Measurements from ENCODE around the gene NTN1.

Gene NTN1

GRCh38 chr17:9226130-9226793 is 205.0 kb downstream of the NTN1 start:
- TF ChIP-seq CTCF (IDR thresholded peaks at IDR 0.05; ENCODE audit: insufficient read depth, low read length, poor library complexity, severe bottlenecking) = no peak
- no peak for TF ChIP-seq EZH2phosphoT487 (conservative IDR thresholded peaks at IDR 0.05; ENCODE audit: low read length)
- H3K27ac ChIP-seq (ENCODE audit: low read depth, low read length) = no peak overlapping the region
- no peaks in the 10 kb centered on the region for H3F3A ChIP-seq (ENCODE audit: insufficient read depth)
- no peaks in the 10 kb centered on the region for H3K9me2 ChIP-seq (replicated peaks; ENCODE audit: insufficient read depth, low read length)
- no peak overlapping the region for H2AFZ ChIP-seq (ENCODE audit: low read depth, low read length, severe bottlenecking)
- H3K36me3 ChIP-seq (ENCODE audit: low read length) = no peaks in the 10 kb centered on the region
- no peaks in the 10 kb centered on the region for H3K27me3 ChIP-seq (ENCODE audit: low read length)
- H3K9me3 ChIP-seq (ENCODE audit: insufficient read depth, low read length) = no peaks in the 10 kb centered on the region
- H3K79me2 ChIP-seq (ENCODE audit: insufficient read depth, low read length) = no peaks in the 10 kb centered on the region
- no peak overlapping the region for H3K4me3 ChIP-seq (ENCODE audit: insufficient read depth, low read length, poor library complexity, severe bottlenecking)
- no peak overlapping the region for H3K4me2 ChIP-seq (ENCODE audit: low read depth, low read length, poor library complexity, severe bottlenecking)
- H4K20me1 ChIP-seq (ENCODE audit: low read depth, low read length) = no peaks in the 10 kb centered on the region
- no peak overlapping the region for H3K9ac ChIP-seq (ENCODE audit: low read length)

- no peak overlapping the region for H3K9ac ChIP-seq (ENCODE audit: low read length)
- H3K27me3 ChIP-seq (ENCODE audit: low read length) = no peaks in the 10 kb centered on the region
- no peaks in the 10 kb centered on the region for H3K36me3 ChIP-seq (ENCODE audit: low read length)
- no peaks in the 10 kb centered on the region for H3K9me2 ChIP-seq (replicated peaks; ENCODE audit: insufficient read depth, low read length)
- H3K4me2 ChIP-seq (ENCODE audit: low read depth, low read length, poor library complexity, severe bottlenecking) = no peak overlapping the region
- H3K27ac ChIP-seq (ENCODE audit: low read depth, low read length) = no peak overlapping the region
- H3K4me3 ChIP-seq (ENCODE audit: insufficient read depth, low read length, poor library complexity, severe bottlenecking) = no peak overlapping the region
- no peaks in the 10 kb centered on the region for H3K9me3 ChIP-seq (ENCODE audit: insufficient read depth, low read length)
- H2AFZ ChIP-seq (ENCODE audit: low read depth, low read length, severe bottlenecking) = no peak overlapping the region
- TF ChIP-seq CTCF (IDR thresholded peaks at IDR 0.05; ENCODE audit: insufficient read depth, low read length, poor library complexity, severe bottlenecking) (no peak), EZH2phosphoT487 (conservative IDR thresholded peaks at IDR 0.05; ENCODE audit: low read length) (no peak)
- no peaks in the 10 kb centered on the region for H4K20me1 ChIP-seq (ENCODE audit: low read depth, low read length)
- no peaks in the 10 kb centered on the region for H3K79me2 ChIP-seq (ENCODE audit: insufficient read depth, low read length)
- no peaks in the 10 kb centered on the region for H3F3A ChIP-seq (ENCODE audit: insufficient read depth)
These were observed 205.5 kb downstream of the NTN1 start for GRCh38 chr17:9226794-9227135.

GRCh38 chr17:9227819-9228407 is 206.6 kb downstream of the NTN1 start:
- no peaks in the 10 kb centered on the region for H3K27me3 ChIP-seq (ENCODE audit: low read length)
- no peaks in the 10 kb centered on the region for H3K36me3 ChIP-seq (ENCODE audit: low read length)
- H3F3A ChIP-seq (ENCODE audit: insufficient read depth) = no peaks in the 10 kb centered on the region
- H4K20me1 ChIP-seq (ENCODE audit: low read depth, low read length) = no peaks in the 10 kb centered on the region
- no peak overlapping the region for H3K9ac ChIP-seq (ENCODE audit: low read length)
- H3K4me2 ChIP-seq (ENCODE audit: low read depth, low read length, poor library complexity, severe bottlenecking) = no peak overlapping the region
- H2AFZ ChIP-seq (ENCODE audit: low read depth, low read length, severe bottlenecking) = no peak overlapping the region
- H3K27ac ChIP-seq (ENCODE audit: low read depth, low read length) = no peak overlapping the region
- no peak for TF ChIP-seq EZH2phosphoT487 (conservative IDR thresholded peaks at IDR 0.05; ENCODE audit: low read length)
- no peak for TF ChIP-seq CTCF (IDR thresholded peaks at IDR 0.05; ENCODE audit: insufficient read depth, low read length, poor library complexity, severe bottlenecking)
- no peaks in the 10 kb centered on the region for H3K79me2 ChIP-seq (ENCODE audit: insufficient read depth, low read length)
- no peak overlapping the region for H3K4me3 ChIP-seq (ENCODE audit: insufficient read depth, low read length, poor library complexity, severe bottlenecking)
- H3K9me2 ChIP-seq (replicated peaks; ENCODE audit: insufficient read depth, low read length) = no peaks in the 10 kb centered on the region
- no peaks in the 10 kb centered on the region for H3K9me3 ChIP-seq (ENCODE audit: insufficient read depth, low read length)

All from SU-DHL-6 (cell line).